HG03175 (cell line): Measurements from ENCODE around the gene SKI.
A peak's percentile ranks its signal among the peaks of the same experiment; 100 is the strongest.

Source experiments
- ATAC-seq: cut with Tn5 transposase; IDR thresholded peaks from one replicate; pipeline ENCODE4 v1.9.1; 2021; ENCODE audit warnings: mild to moderate bottlenecking, moderate library complexity; ENCODE audit not compliant: unreplicated experiment

The SKI gene

GRCh38 chr1:2229037-2229864 lies 1.1 kb downstream of the SKI start:
- ATAC-seq = no peak

GRCh38 chr1:2229911-2230731 lies 2.0 kb downstream of the SKI start:
- ATAC-seq = no peak

GRCh38 chr1:2230781-2231531 lies 2.8 kb downstream of the SKI start:
- no peak for ATAC-seq

- no peak for ATAC-seq
Observed at GRCh38 chr1:2231532-2232254, 3.6 kb downstream of the SKI start.

GRCh38 chr1:2232255-2232915 lies 4.3 kb downstream of the SKI start:
- no peak for ATAC-seq

GRCh38 chr1:2232916-2233438 lies 4.9 kb downstream of the SKI start:
- no peak for ATAC-seq

- ATAC-seq = no peak
Observed at GRCh38 chr1:2233468-2233867, 5.3 kb downstream of the SKI start.

- peak; percentile 62 for ATAC-seq
Observed at GRCh38 chr1:2233997-2234761, 6.1 kb downstream of the SKI start.

GRCh38 chr1:2234762-2235113 lies 6.6 kb downstream of the SKI start:
- no peak for ATAC-seq

- no peak for ATAC-seq
Observed at GRCh38 chr1:2235300-2235998, 7.3 kb downstream of the SKI start.

GRCh38 chr1:2236695-2237677 lies 8.9 kb downstream of the SKI start:
- ATAC-seq = no peak

- ATAC-seq = no peak
Observed at GRCh38 chr1:2237773-2238172, 9.7 kb downstream of the SKI start.

- no peak for ATAC-seq
Observed at GRCh38 chr1:2238361-2239012, 10.4 kb downstream of the SKI start.

- ATAC-seq = no peak
Observed at GRCh38 chr1:2239013-2239370, 10.9 kb downstream of the SKI start.

GRCh38 chr1:2239384-2239985 lies 11.4 kb downstream of the SKI start:
- ATAC-seq = no peak

- ATAC-seq = no peak
Observed at GRCh38 chr1:2240270-2241156, 12.4 kb downstream of the SKI start.
